ENCODE data around the gene PALM.

Gene PALM

DNA sequence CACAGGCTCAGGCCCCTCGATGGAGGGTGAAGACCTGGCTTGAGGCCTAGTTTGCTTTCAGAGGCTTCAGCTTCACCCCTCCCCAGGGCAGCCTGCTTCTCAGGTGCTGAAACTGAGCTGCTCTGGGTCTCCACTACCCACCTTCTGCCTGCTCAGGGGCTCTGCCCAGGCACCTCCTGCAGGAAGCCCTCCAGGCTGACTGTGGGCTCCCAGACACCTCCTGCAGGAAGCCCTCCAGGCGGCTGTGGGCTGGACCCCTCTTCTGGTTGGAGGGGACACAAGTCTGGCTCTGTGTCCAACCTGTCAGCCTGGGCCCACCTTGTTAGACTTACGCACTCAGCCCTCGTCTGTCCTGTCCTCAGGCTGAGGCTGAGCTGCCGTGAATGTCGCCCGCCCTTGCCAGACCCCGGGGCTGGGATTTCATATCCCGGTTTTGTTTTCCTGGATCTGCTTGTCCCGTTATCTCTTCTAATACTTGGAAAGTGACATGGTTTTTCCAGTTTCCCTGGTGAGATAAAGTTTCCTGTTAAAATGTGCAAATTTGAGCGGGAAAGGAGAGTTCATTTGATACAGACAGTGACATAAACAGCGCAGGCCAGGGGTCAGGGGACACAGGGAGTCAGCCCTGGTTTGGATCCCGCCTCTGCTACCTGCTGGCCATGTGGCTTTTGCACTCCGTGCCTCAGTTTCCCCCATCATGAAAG lies 21.4 kb downstream of the PALM start:
- TF ChIP-seq REST (IDR thresholded peaks at IDR 0.05; ENCODE audit: low read depth) (no peak), YY1 (IDR thresholded peaks at IDR 0.05; ENCODE audit: low read depth) (no peak), MAX (IDR thresholded peaks at IDR 0.05) (no peak), ZBTB7A (IDR thresholded peaks at IDR 0.05; ENCODE audit: low read depth) (no peak), TEAD4 (IDR thresholded peaks at IDR 0.05) (no peak), TCF12 (IDR thresholded peaks at IDR 0.05; ENCODE audit: low read depth) (no peak), NFIC (IDR thresholded peaks at IDR 0.05) (no peak), EP300 (IDR thresholded peaks at IDR 0.05; ENCODE audit: borderline replicate concordance) (no peak)
- TF ChIP-seq, protein P1, sequence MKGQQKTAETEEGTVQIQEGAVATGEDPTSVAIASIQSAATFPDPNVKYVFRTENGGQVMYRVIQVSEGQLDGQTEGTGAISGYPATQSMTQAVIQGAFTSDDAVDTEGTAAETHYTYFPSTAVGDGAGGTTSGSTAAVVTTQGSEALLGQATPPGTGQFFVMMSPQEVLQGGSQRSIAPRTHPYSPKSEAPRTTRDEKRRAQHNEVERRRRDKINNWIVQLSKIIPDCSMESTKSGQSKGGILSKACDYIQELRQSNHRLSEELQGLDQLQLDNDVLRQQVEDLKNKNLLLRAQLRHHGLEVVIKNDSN (IDR thresholded peaks at IDR 0.05) = no peak

DNA sequence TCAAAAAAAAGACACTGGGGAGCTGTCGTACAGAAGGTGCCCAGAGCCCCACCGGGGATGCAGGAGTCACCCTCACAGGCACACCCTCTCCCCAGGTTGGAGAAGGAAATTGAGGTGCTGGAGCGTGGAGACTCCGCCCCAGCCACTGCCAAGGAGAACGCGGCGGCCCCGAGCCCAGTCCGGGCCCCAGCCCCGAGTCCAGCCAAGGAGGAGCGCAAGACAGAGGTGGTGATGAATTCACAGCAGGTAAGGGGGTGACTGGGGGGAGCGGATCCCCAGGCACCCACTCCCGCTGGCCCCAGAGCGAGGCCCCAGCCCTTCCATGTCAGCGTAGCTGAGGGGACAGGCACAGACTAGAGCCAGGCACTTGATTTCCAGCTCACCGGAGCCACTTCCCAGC lies 22.3 kb downstream of the PALM start:
- TF ChIP-seq FOXM1 (IDR thresholded peaks at IDR 0.05; ENCODE audit: borderline replicate concordance, low read depth) = no peak
- TF ChIP-seq RAD21 (IDR thresholded peaks at IDR 0.05; ENCODE audit: low read depth) = no peak
- TF ChIP-seq EGR1 (IDR thresholded peaks at IDR 0.05) = no peak
- no peak for TF ChIP-seq REST (IDR thresholded peaks at IDR 0.05; ENCODE audit: low read depth)
- TF ChIP-seq NFIC (IDR thresholded peaks at IDR 0.05) = no peak
- TF ChIP-seq, protein P1 (IDR thresholded peaks at IDR 0.05) = no peak
- TF ChIP-seq TCF12 (IDR thresholded peaks at IDR 0.05; ENCODE audit: low read depth) = no peak

DNA sequence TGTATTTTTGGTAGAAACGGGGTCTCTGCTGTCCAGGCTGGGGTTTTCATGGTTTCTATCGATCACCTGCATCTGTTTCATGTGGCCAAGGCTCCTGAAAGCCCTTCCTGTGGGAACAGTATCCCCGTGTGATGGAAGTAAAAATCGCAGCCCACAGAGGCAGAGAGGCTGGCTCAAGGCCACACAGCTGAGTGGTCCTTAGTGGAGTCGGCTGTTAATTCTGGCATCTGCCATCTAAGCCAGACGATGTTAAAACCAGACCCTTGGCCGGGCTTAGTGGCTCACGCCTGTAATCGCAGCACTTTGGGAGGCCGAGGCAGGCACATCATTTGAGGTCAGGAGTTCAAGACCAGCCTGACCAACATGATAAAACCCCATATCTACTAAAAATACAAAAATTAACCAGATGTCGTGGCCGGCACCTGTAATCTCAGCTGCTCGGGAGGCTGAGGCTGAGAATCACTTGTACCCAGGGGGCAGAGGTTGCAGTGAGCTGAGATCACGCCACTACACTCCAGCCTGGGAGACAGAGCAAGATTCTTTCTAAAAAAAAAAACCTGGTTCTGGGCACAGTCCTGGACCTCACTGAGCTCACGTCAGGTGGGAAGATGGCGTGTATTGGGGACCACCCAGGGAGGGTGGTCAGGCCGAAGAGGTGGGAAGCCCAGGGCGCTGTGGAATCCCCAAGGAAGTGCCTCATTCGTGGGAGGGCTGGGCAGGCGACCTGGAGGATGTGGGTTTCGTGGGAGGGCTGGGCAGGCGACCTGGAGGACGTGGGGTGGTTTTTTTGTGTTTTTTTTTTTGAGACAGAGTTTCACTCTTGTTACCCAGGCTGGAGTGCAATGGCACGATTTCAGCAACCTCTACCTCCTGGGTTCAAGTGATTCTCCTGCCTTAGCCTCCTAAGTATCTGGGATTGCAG lies 23.7 kb downstream of the PALM start:
- TF ChIP-seq NFIC (IDR thresholded peaks at IDR 0.05) (no peak), MAX (IDR thresholded peaks at IDR 0.05) (no peak), EGR1 (IDR thresholded peaks at IDR 0.05) (no peak)

DNA sequence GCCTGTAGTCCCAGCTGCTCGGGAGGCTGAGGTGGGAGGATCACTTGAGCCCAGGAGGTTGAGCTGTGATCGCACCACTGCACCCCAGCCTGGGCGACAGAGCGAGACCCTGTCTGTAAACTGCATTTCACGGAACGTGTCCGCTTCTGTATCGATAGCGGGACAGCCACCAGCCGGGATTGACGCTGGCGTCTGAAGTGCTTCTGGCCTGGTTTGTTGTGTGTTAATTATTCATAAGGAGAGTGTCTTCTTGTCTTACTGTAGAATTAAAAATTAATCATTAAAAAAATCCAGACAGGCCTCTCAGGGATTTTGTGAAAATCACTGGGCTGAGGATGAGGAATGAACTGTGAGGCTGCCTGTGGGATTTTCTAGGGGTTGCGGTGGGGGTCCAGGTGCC lies 26.0 kb downstream of the PALM start:
- TF ChIP-seq, protein P1 (IDR thresholded peaks at IDR 0.05) = no peak
- no peak for TF ChIP-seq RAD21 (IDR thresholded peaks at IDR 0.05; ENCODE audit: low read depth)
- TF ChIP-seq FOXM1 (IDR thresholded peaks at IDR 0.05; ENCODE audit: borderline replicate concordance, low read depth) = no peak
- TF ChIP-seq TCF12 (IDR thresholded peaks at IDR 0.05; ENCODE audit: low read depth) = no peak
- TF ChIP-seq TAF1 (IDR thresholded peaks at IDR 0.05; ENCODE audit: low read depth) = no peak
- no peak for TF ChIP-seq TEAD4 (IDR thresholded peaks at IDR 0.05)
- no peak for TF ChIP-seq CREB1 (IDR thresholded peaks at IDR 0.05; ENCODE audit: low read depth)
- TF ChIP-seq ZBTB7A (IDR thresholded peaks at IDR 0.05; ENCODE audit: low read depth) = no peak
- TF ChIP-seq NFIC (IDR thresholded peaks at IDR 0.05) = no peak
- no peak for TF ChIP-seq EP300 (IDR thresholded peaks at IDR 0.05; ENCODE audit: borderline replicate concordance)
- no peak for TF ChIP-seq EGR1 (IDR thresholded peaks at IDR 0.05)
- TF ChIP-seq YY1 (IDR thresholded peaks at IDR 0.05; ENCODE audit: low read depth) = no peak
- TF ChIP-seq CEBPB (IDR thresholded peaks at IDR 0.05) = no peak
- no peak for TF ChIP-seq MAX (IDR thresholded peaks at IDR 0.05)
- no peak for TF ChIP-seq REST (IDR thresholded peaks at IDR 0.05; ENCODE audit: low read depth)
